Glutamatergic neuron (in vitro differentiated cells): ENCODE measurements around the gene PKP4. TPM values are rescaled to one million over a fixed set of nuclear protein-coding genes. Genes with fewer than 3 reads are reported as not detected.

ENCODE experiments used
- DNase-seq: peaks from one replicate; pipeline ENCODE4 v3.0.0; 2022
- H3K27ac Mint-ChIP-seq: one replicate; pipeline ENCODE4 v1.8.0; 2020; ENCODE audit warnings: mild to moderate bottlenecking, mixed read lengths, inconsistent platforms; ENCODE audit not compliant: unreplicated experiment
- H3K27me3 Mint-ChIP-seq: one replicate; pipeline ENCODE4 v1.8.0; 2020; ENCODE audit warnings: mild to moderate bottlenecking, moderate library complexity, mixed read lengths, inconsistent platforms; ENCODE audit not compliant: unreplicated experiment
- H3K36me3 Mint-ChIP-seq: one replicate; pipeline ENCODE4 v1.8.0; 2020; ENCODE audit warnings: mild to moderate bottlenecking, mixed read lengths, inconsistent platforms; ENCODE audit not compliant: unreplicated experiment
- H3K4me1 Mint-ChIP-seq: one replicate; pipeline ENCODE4 v1.8.0; 2020; ENCODE audit warnings: mild to moderate bottlenecking, low read depth, mixed read lengths, inconsistent platforms; ENCODE audit not compliant: unreplicated experiment
- H3K4me3 Mint-ChIP-seq: one replicate; pipeline ENCODE4 v1.8.0; 2020; ENCODE audit warnings: mild to moderate bottlenecking, mixed read lengths, inconsistent platforms; ENCODE audit not compliant: unreplicated experiment
- H3K9me3 Mint-ChIP-seq: one replicate; pipeline ENCODE4 v1.8.0; 2020; ENCODE audit warnings: mild to moderate bottlenecking, moderate library complexity, mixed read lengths, inconsistent platforms; ENCODE audit not compliant: unreplicated experiment
- total RNA-seq: library from RNA; stranded (reverse); fragmentation: NEBNext Ultra II Directional; extraction: Animal tissue kit (Norgen Biotek cat#: 25700); gene quantifications from one replicate; pipeline ENCODE4 v1.2.1, GENCODE V29; 2021; ENCODE audit not compliant: unreplicated experiment
- TF ChIP-seq, protein P1 (sequence below): fragments of 200-600 bp; sonication (generic); IDR thresholded peaks from one replicate; pipeline ENCODE4 v1.5.0; 2021; ENCODE audit not compliant: partially characterized antibody, unreplicated experiment

The PKP4 gene
- total RNA-seq, 1 donor from 2014 or later, result 25.0 TPM

- no peak overlapping the region for H3K27ac Mint-ChIP-seq
- TF ChIP-seq, protein P1, sequence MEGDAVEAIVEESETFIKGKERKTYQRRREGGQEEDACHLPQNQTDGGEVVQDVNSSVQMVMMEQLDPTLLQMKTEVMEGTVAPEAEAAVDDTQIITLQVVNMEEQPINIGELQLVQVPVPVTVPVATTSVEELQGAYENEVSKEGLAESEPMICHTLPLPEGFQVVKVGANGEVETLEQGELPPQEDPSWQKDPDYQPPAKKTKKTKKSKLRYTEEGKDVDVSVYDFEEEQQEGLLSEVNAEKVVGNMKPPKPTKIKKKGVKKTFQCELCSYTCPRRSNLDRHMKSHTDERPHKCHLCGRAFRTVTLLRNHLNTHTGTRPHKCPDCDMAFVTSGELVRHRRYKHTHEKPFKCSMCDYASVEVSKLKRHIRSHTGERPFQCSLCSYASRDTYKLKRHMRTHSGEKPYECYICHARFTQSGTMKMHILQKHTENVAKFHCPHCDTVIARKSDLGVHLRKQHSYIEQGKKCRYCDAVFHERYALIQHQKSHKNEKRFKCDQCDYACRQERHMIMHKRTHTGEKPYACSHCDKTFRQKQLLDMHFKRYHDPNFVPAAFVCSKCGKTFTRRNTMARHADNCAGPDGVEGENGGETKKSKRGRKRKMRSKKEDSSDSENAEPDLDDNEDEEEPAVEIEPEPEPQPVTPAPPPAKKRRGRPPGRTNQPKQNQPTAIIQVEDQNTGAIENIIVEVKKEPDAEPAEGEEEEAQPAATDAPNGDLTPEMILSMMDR, result no peak
- peaks cover 6% of the 10 kb centered on the region for H3K4me1 Mint-ChIP-seq
- H3K9me3 Mint-ChIP-seq, result peaks cover 2% of the 10 kb centered on the region
- no peaks in the 10 kb centered on the region for H3K27me3 Mint-ChIP-seq
- H3K4me3 Mint-ChIP-seq, result no peak overlapping the region
- DNase-seq, result no peak
- H3K36me3 Mint-ChIP-seq, result peaks cover 3% of the 10 kb centered on the region
These were observed 204.5 kb downstream of the PKP4 start for GRCh38 chr2:158661231-158661630.

- no peaks in the 10 kb centered on the region for H3K9me3 Mint-ChIP-seq
- TF ChIP-seq, protein P1, result no peak
- DNase-seq, result no peak
- no peak overlapping the region for H3K4me3 Mint-ChIP-seq
- no peaks in the 10 kb centered on the region for H3K4me1 Mint-ChIP-seq
- no peak overlapping the region for H3K27ac Mint-ChIP-seq
- no peaks in the 10 kb centered on the region for H3K36me3 Mint-ChIP-seq
- no peaks in the 10 kb centered on the region for H3K27me3 Mint-ChIP-seq
These were observed 205.7 kb downstream of the PKP4 start for GRCh38 chr2:158662421-158662820.

- no peak overlapping the region for H3K27ac Mint-ChIP-seq
- no peak overlapping the region for H3K4me3 Mint-ChIP-seq
- DNase-seq, result no peak
- no peaks in the 10 kb centered on the region for H3K27me3 Mint-ChIP-seq
- H3K36me3 Mint-ChIP-seq, result no peaks in the 10 kb centered on the region
- no peaks in the 10 kb centered on the region for H3K9me3 Mint-ChIP-seq
- TF ChIP-seq, protein P1, result no peak
- H3K4me1 Mint-ChIP-seq, result no peaks in the 10 kb centered on the region
These were observed 207.0 kb downstream of the PKP4 start for GRCh38 chr2:158663796-158664195.

GRCh38 chr2:158664987-158665386 lies 208.2 kb downstream of the PKP4 start:
- no peak overlapping the region for H3K4me3 Mint-ChIP-seq
- H3K27ac Mint-ChIP-seq, result no peak overlapping the region
- TF ChIP-seq, protein P1, result no peak
- H3K9me3 Mint-ChIP-seq, result no peaks in the 10 kb centered on the region
- DNase-seq, result no peak
- no peaks in the 10 kb centered on the region for H3K36me3 Mint-ChIP-seq
- no peaks in the 10 kb centered on the region for H3K27me3 Mint-ChIP-seq
- H3K4me1 Mint-ChIP-seq, result no peaks in the 10 kb centered on the region

- Mint-ChIP-seq H3K4me3 (no peak overlapping the region), H3K9me3 (no peaks in the 10 kb centered on the region), H3K4me1 (no peaks in the 10 kb centered on the region), H3K27me3 (no peaks in the 10 kb centered on the region), H3K36me3 (no peaks in the 10 kb centered on the region), H3K27ac (no peak overlapping the region)
- TF ChIP-seq, protein P1, result no peak
- no peak for DNase-seq
These were observed 209.0 kb downstream of the PKP4 start for GRCh38 chr2:158665536-158666302.
